Measurements from ENCODE around the gene LAMA3.

Gene LAMA3

DNA sequence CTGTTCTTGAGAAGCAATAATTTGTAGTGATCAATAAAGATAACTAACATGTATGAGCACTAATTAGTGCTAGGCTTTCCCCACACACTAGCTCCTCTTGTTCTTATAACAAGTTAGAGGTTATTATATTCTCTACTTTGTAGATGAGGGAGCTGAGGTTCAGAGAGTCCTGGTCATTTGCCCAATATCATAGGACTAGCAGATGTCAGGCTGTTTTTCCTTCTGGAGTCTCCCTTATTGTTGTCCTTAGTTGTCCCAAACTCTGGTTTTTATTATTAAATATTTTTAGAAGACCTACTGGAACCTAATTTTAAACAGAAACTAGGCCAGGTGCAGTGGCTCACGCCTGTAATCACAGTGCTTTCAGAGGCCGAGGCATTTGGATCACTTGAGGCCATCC, 308.8 kb downstream of the LAMA3 start:
- no peak for TF ChIP-seq CTCF (IDR thresholded peaks at IDR 0.05; ENCODE audit: low read depth, low read length)
- H3K4me3 ChIP-seq (replicated peaks in 1 of 2; ENCODE audit: low read depth in 2 of 2, low read length in 2 of 2): no peak overlapping the region
- no peak for DNase-seq (ENCODE audit: low read depth in 2 of 2)

GRCh38 chr18:23998820-23999219, 309.6 kb downstream of the LAMA3 start:
- no peak overlapping the region for H3K4me3 ChIP-seq (replicated peaks in 1 of 2; ENCODE audit: low read depth in 2 of 2, low read length in 2 of 2)
- no peak for DNase-seq (ENCODE audit: low read depth in 2 of 2)
- TF ChIP-seq CTCF (IDR thresholded peaks at IDR 0.05; ENCODE audit: low read depth, low read length): no peak

DNA sequence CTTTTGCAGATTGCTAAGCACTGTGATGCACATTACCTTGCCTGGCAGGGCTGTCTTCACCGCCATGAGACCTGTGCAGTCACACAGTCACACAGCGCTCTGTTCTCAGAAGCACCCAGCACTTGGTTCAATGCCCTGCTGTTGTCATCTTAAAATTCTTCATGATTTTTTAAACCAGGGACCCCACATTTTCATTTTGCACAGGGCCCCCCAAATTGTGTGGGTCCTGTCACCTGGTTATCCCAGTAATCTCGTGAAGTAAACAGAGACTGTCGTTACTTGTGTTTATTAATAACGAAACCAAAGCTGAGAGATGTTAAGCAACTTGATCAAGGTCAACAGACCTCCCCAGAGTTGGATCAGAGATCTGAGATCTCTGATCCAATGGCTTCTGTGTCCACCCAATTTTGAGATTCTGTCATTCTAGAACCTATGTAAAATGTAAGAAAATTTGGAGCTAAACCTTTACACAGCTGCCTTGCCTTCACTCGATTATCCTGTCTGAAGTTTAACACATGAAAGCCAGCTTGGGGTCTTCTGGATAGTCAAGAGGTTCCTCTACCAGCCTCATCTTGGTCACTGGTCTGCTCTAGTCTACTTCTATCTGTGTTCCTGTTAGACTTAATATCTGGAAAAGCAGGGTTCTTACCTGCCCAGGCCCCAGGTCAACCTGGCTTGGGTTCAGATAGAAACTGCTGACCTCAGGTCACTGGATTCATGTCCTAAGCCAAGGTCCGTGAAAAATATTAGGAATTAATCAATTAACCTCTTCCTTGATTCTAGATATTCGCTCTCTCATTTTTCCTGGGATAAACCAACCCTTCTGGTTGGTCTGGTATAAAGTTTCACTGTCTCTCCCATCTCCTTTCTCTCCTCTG, 311.6 kb downstream of the LAMA3 start:
- DNase-seq (ENCODE audit: low read depth in 2 of 2): no peak
- H3K4me3 ChIP-seq (replicated peaks in 1 of 2; ENCODE audit: low read depth in 2 of 2, low read length in 2 of 2): no peak overlapping the region
- TF ChIP-seq CTCF (IDR thresholded peaks at IDR 0.05; ENCODE audit: low read depth, low read length): no peak

DNA sequence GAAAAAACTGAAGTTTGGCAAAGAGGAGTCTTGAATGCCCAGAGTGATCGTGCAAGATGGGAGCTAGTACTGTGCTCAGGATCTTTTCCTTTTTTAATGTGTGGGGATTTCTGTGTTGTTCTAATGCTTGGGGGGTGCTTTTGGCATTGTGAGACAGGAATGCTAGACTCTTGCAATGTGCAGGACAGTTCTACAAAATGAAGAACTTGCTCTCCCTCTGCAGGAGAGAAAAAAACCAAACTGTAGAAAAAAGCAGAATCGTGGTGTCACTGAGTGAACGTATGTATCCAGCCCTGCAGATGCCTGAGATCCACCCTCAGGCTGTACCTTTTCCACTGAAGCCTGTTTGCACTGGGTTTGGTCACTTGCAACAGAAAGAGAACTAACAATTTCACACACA, 313.2 kb downstream of the LAMA3 start:
- no peak for TF ChIP-seq CTCF (IDR thresholded peaks at IDR 0.05; ENCODE audit: low read depth, low read length)
- peak in 1 of 2 donors; percentile 14 for DNase-seq (ENCODE audit: low read depth in 2 of 2)
- H3K4me3 ChIP-seq (replicated peaks in 1 of 2; ENCODE audit: low read depth in 2 of 2, low read length in 2 of 2): no peak overlapping the region

GRCh38 chr18:24003288-24003687, 314.0 kb downstream of the LAMA3 start:
- TF ChIP-seq CTCF (IDR thresholded peaks at IDR 0.05; ENCODE audit: low read depth, low read length): no peak
- DNase-seq (ENCODE audit: low read depth in 2 of 2): no peak
- no peak overlapping the region for H3K4me3 ChIP-seq (replicated peaks in 1 of 2; ENCODE audit: low read depth in 2 of 2, low read length in 2 of 2)

DNA sequence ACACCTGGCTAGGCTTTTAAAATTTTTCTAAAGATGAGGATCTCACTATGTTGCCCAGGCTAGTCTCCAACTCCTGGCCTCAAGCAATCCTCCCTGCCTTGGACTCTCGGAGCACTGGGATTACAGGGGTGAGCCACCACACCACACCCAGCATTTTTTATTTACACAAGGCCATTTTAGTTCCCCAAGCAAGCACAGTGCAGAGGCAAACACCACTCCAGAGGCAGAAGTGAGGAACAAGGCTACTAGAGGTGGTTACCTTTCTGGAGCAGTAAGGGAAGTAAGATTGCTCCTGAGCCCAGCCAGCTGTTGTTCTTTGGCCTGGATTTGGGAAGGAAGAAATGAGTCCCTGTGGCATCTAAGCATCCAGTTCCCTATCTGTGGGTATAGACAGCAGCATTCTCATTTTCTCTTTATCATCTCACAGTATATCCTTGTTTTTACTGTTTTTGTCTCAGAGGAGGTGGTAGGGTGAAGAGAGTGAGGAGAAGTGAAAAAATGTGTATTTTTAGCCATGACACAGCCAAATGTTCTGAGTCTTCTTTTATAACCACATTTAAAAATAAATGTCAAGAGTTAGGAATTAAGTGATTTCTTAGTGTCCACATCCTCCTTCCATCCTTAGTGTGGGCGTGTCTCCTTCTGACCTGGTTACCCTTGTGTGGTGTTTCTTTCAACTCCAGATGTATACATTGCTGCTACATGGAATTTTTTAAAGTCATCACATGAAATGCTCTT, 314.8 kb downstream of the LAMA3 start:
- no peak for DNase-seq (ENCODE audit: low read depth in 2 of 2)
- TF ChIP-seq CTCF (IDR thresholded peaks at IDR 0.05; ENCODE audit: low read depth, low read length): no peak
- no peak overlapping the region for H3K4me3 ChIP-seq (replicated peaks in 1 of 2; ENCODE audit: low read depth in 2 of 2, low read length in 2 of 2)
